GM12878 (cell line): ENCODE data around the gene COL5A1. TPM values are rescaled to one million over a fixed set of nuclear protein-coding genes. Genes with fewer than 3 reads are reported as not detected.

Experiments used
- ATAC-seq: fragments of 200-7000 bp; cut with Tn5 transposase; 3 replicates; pipeline ENCODE4 v1.9.1; 2020; ENCODE audit warnings: mild to moderate bottlenecking, moderate library complexity
- BruUV-seq: library from RNA; stranded (reverse); fragments of 400-500 nt; replicated peaks from 2 replicates; lab custom pipeline; 2021; lab: Mats Ljungman, UMichigan
- CTCF ChIA-PET: fragments of 300-600 bp; sonication (Branson Sonifier 250); formaldehyde crosslinking; extraction: SDS; loops from one replicate; lab custom pipeline; 2021; ENCODE audit warnings: inconsistent platforms; lab: Yijun Ruan, JAX
- POLR2A ChIA-PET: fragments of 350-600 bp; formaldehyde crosslinking; extraction: SDS; loops from one replicate; lab custom pipeline; 2021; ENCODE audit warnings: inconsistent platforms; lab: Charles Lee
- RAD21 ChIA-PET: fragments of 300-600 bp; sonication (Branson Sonifier 250); formaldehyde crosslinking; loops from one replicate; lab custom pipeline; 2023; ENCODE audit warnings: antibody characterized with exemption; ENCODE audit not compliant: unreplicated experiment; lab: Charles Lee
- SMC1A ChIA-PET: fragments of 300-600 bp; sonication (Branson Sonifier 250); formaldehyde crosslinking; loops from one replicate; lab custom pipeline; 2023; ENCODE audit not compliant: unreplicated experiment, uncharacterized antibody; lab: Charles Lee
- DNase-seq: peaks from one replicate; pipeline ENCODE4 v3.0.0-alpha.2; 2011; ENCODE audit warnings: low read depth, low spot score
- FAIRE-seq: peaks from 3 replicates; lab custom pipeline; 2011; peaks lifted over from hg19 to GRCh38; lab: Jason Lieb, UNC
- H2AFZ ChIP-seq: 2 replicates; pipeline ENCODE4 v1.6.0; 2011; ENCODE audit warnings: low read depth, low read length, control low read depth; ENCODE audit not compliant: control insufficient read depth
- H3K27ac ChIP-seq: 2 replicates; pipeline ENCODE4 v1.5.1; 2011; ENCODE audit warnings: control low read depth; ENCODE audit not compliant: control insufficient read depth, insufficient read depth
- H3K27me3 ChIP-seq, 2 experiments: replicated peaks in 1 of 2; 2 replicates each; pipeline versions ENCODE4 v1.6.0 to v1.6.1; 2011; ENCODE audit warnings: low read length in 1 of 2; ENCODE audit not compliant: control insufficient read depth in 2 of 2, insufficient read depth in 2 of 2
- H3K36me3 ChIP-seq, 2 experiments: 2 replicates each; pipeline ENCODE4 v1.5.1; 2011; ENCODE audit warnings: low read length in 1 of 2; ENCODE audit not compliant: control insufficient read depth in 2 of 2, insufficient read depth in 2 of 2
- H3K4me1 ChIP-seq: 2 replicates; pipeline ENCODE4 v1.6.1; 2011; ENCODE audit warnings: mild to moderate bottlenecking, low read length, moderate library complexity, mixed read lengths; ENCODE audit not compliant: control insufficient read depth, insufficient read depth
- H3K4me2 ChIP-seq: 2 replicates; pipeline ENCODE4 v1.6.0; 2011; ENCODE audit warnings: control low read depth; ENCODE audit not compliant: control insufficient read depth, insufficient read depth
- H3K4me3 ChIP-seq: fragments of 200-600 bp; sonication (generic); 2 replicates; pipeline ENCODE4 v1.5.1; 2016
- H3K79me2 ChIP-seq: 2 replicates; pipeline ENCODE4 v1.6.0; 2011; ENCODE audit warnings: low read length; ENCODE audit not compliant: control insufficient read depth, insufficient read depth
- H3K9ac ChIP-seq: 2 replicates; pipeline ENCODE4 v1.8.0; 2011; ENCODE audit warnings: low read length, control low read depth, mixed read lengths; ENCODE audit not compliant: control insufficient read depth, insufficient read depth
- H3K9me3 ChIP-seq: replicated peaks from 3 replicates; pipeline ENCODE4 v1.5.1; 2011; ENCODE audit warnings: mild to moderate bottlenecking, low read length; ENCODE audit not compliant: control insufficient read depth, insufficient read depth
- H4K20me1 ChIP-seq: 2 replicates; pipeline ENCODE4 v1.6.0; 2011; ENCODE audit not compliant: control insufficient read depth, insufficient read depth
- CBX5 ChIP-seq: sonication (generic); IDR thresholded peaks from 2 replicates; pipeline ENCODE4 v1.6.1; 2016; ENCODE audit warnings: low read depth, moderate library complexity, mild to moderate bottlenecking, inconsistent platforms
- CTCF ChIP-seq, 3 experiments: IDR thresholded peaks in 2 of 3; conservative IDR thresholded peaks in 1 of 3; 2 replicates each; pipeline ENCODE4 v1.5.1; 2011; ENCODE audit warnings: low read depth in 3 of 3, low read length in 3 of 3, mild to moderate bottlenecking in 3 of 3, control low read depth in 2 of 3, moderate library complexity in 2 of 3, inconsistent platforms in 1 of 3, mixed read lengths in 1 of 3; ENCODE audit not compliant: control insufficient read depth in 2 of 3, insufficient read depth in 1 of 3; ENCODE audit errors: extremely low read depth in 1 of 3
- IRF4 ChIP-seq: IDR thresholded peaks from 2 replicates; pipeline ENCODE4 v1.6.1; 2011; ENCODE audit warnings: low read depth, low read length
- POLR2AphosphoS2 ChIP-seq: IDR thresholded peaks from 2 replicates; pipeline ENCODE4 v1.6.1; 2011; ENCODE audit warnings: low read depth, mild to moderate bottlenecking, low read length, improper control_type of control experiment, moderate library complexity
- PRDM15 ChIP-seq: fragments of 450-650 bp; formaldehyde crosslinking; IDR thresholded peaks from 2 replicates; pipeline ENCODE4 v1.4.0; 2020; ENCODE audit warnings: mild to moderate bottlenecking, moderate library complexity
- STAT3 ChIP-seq: IDR thresholded peaks from 2 replicates; pipeline ENCODE4 v1.6.1; 2011; ENCODE audit warnings: low read depth, low read length, improper control_type of control experiment
- SUZ12 ChIP-seq: fragments of 200-600 bp; sonication (generic); IDR thresholded peaks from one replicate; pipeline ENCODE4 v1.6.1; 2018; ENCODE audit warnings: antibody characterized with exemption, mild to moderate bottlenecking; ENCODE audit not compliant: unreplicated experiment
- TCF12 ChIP-seq: IDR thresholded peaks from 2 replicates; pipeline ENCODE4 v1.6.1; 2011; ENCODE audit warnings: low read depth, mild to moderate bottlenecking, low read length
- ZNF217 ChIP-seq: fragments of 450-650 bp; IDR thresholded peaks from 2 replicates; pipeline ENCODE4 v1.6.1; 2017; ENCODE audit warnings: antibody characterized with exemption, mild to moderate bottlenecking
- WGBS: methylation state at CpG from one replicate; pipeline ENCODE4 v1.1.6; 2016; ENCODE audit warnings: low lambda C conversion rate; ENCODE audit not compliant: insufficient replicate concordance, insufficient coverage; ENCODE audit errors: missing lambda C conversion rate; 5-methylcytosine and 5-hydroxymethylcytosine counted together
- in situ Hi-C: fragments of 300-500 bp; cut with MboI; formaldehyde crosslinking; loops from 9 replicates; pipeline ENCODE4 v1.14.3; 2018; ENCODE audit warnings: mixed read lengths
- intact Hi-C: fragments of 100-400 bp; cut with micrococcal nuclease; formaldehyde crosslinking; loops from one replicate; pipeline ENCODE4 v1.14.2; 2022; ENCODE audit not compliant: unreplicated experiment
- polyA plus RNA-seq, 11 experiments: library from polyadenylated mRNA; depleted of rRNA in 4 of 11; unstranded in 6 of 11; stranded (reverse) in 5 of 11; fragments of >200 nt; fragmentation: Nextera tagmentation in 4 of 11; fragmentation: Illumina TruSeq in 1 of 11; extraction: Ambion mirVana in 4 of 11; extraction: Trizol in 1 of 11; gene quantifications; 1 replicate in 1 of 11; 2 replicates in 10 of 11; pipeline versions ENCODE4 v1.2.1 to v1.2.3, GENCODE V29; 2011 to 2016; ENCODE audit warnings: inconsistent platforms in 2 of 11, missing spikeins in 2 of 11, low read depth in 1 of 11
- total RNA-seq, 4 experiments: library from RNA; depleted of rRNA in 3 of 4; stranded (reverse); fragments of >200 nt in 3 of 4; fragmentation: Illumina TruSeq in 1 of 4; extraction: Trizol in 1 of 4; gene quantifications; 2 replicates each; pipeline versions ENCODE4 v1.2.1 to v1.2.3, GENCODE V29; 2013 to 2021
- TF ChIP-seq, protein P1 (sequence below): fragments of 450-650 bp; IDR thresholded peaks from 2 replicates; pipeline ENCODE4 v1.6.1; 2016; ENCODE audit warnings: mild to moderate bottlenecking
- TF ChIP-seq, protein P2 (sequence below): fragments of 450-650 bp; IDR thresholded peaks from 2 replicates; pipeline ENCODE4 v1.6.1; 2016; ENCODE audit warnings: mild to moderate bottlenecking, moderate library complexity, borderline replicate concordance

COL5A1 gene
- total and polyA plus RNA-seq, 10 of the 15 experiments (the other 5 are each of a cell fraction or from before 2014, with no cell fraction given) = under 0.01 to 0.15 (median 0.13) TPM; not detected in 4

GRCh38 chr9:134597957-134598883, 43.4 kb upstream of the COL5A1 start:
- intact Hi-C loops (no loop called here), in situ Hi-C loops (no loop called here)
- RAD21 ChIA-PET = no interaction called here
- no peak overlapping the region for H3K9ac ChIP-seq
- H3K36me3 ChIP-seq = no peaks in the 10 kb centered on the region
- H3K79me2 ChIP-seq = no peaks in the 10 kb centered on the region
- WGBS = 36% methylated on average over 27 of the region's 27 CpGs
- FAIRE-seq = no peak
- H3K27ac ChIP-seq = no peak overlapping the region
- H3K9me3 ChIP-seq = no peaks in the 10 kb centered on the region
- no peak for ATAC-seq
- POLR2A ChIA-PET = no interaction called here
- no peak for DNase-seq
- no peak overlapping the region for H3K4me3 ChIP-seq
- H2AFZ ChIP-seq = no peak overlapping the region
- CTCF ChIA-PET = no interaction called here
- no peaks in the 10 kb centered on the region for H3K4me1 ChIP-seq
- no TSS peak for BruUV-seq
- no peaks in the 10 kb centered on the region for H4K20me1 ChIP-seq
- H3K4me2 ChIP-seq = no peak overlapping the region
- no peaks in the 10 kb centered on the region for H3K27me3 ChIP-seq
- SMC1A ChIA-PET = no interaction called here
- TF ChIP-seq SUZ12 (no peak), CBX5 (no peak), PRDM15 (CRISPR knock-in tag) (no peak), ZNF217 (no peak), STAT3 (no peak), POLR2AphosphoS2 (no peak), IRF4 (no peak), CTCF (IDR thresholded peaks at IDR 0.05 in 2 of 3, conservative IDR thresholded peaks at IDR 0.05 in 1 of 3; ENCODE audit: control insufficient read depth in 2 of 3, extremely low read depth in 1 of 3, insufficient read depth in 1 of 3, low read depth in 3 of 3, low read length in 3 of 3) (no peak), TCF12 (no peak)
- TF ChIP-seq, protein P1, sequence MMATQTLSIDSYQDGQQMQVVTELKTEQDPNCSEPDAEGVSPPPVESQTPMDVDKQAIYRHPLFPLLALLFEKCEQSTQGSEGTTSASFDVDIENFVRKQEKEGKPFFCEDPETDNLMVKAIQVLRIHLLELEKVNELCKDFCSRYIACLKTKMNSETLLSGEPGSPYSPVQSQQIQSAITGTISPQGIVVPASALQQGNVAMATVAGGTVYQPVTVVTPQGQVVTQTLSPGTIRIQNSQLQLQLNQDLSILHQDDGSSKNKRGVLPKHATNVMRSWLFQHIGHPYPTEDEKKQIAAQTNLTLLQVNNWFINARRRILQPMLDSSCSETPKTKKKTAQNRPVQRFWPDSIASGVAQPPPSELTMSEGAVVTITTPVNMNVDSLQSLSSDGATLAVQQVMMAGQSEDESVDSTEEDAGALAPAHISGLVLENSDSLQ = no peak
- TF ChIP-seq, protein P2, sequence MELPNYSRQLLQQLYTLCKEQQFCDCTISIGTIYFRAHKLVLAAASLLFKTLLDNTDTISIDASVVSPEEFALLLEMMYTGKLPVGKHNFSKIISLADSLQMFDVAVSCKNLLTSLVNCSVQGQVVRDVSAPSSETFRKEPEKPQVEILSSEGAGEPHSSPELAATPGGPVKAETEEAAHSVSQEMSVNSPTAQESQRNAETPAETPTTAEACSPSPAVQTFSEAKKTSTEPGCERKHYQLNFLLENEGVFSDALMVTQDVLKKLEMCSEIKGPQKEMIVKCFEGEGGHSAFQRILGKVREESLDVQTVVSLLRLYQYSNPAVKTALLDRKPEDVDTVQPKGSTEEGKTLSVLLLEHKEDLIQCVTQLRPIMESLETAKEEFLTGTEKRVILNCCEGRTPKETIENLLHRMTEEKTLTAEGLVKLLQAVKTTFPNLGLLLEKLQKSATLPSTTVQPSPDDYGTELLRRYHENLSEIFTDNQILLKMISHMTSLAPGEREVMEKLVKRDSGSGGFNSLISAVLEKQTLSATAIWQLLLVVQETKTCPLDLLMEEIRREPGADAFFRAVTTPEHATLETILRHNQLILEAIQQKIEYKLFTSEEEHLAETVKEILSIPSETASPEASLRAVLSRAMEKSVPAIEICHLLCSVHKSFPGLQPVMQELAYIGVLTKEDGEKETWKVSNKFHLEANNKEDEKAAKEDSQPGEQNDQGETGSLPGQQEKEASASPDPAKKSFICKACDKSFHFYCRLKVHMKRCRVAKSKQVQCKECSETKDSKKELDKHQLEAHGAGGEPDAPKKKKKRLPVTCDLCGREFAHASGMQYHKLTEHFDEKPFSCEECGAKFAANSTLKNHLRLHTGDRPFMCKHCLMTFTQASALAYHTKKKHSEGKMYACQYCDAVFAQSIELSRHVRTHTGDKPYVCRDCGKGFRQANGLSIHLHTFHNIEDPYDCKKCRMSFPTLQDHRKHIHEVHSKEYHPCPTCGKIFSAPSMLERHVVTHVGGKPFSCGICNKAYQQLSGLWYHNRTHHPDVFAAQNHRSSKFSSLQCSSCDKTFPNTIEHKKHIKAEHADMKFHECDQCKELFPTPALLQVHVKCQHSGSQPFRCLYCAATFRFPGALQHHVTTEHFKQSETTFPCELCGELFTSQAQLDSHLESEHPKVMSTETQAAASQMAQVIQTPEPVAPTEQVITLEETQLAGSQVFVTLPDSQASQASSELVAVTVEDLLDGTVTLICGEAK = no peak
